Progenitor cell of endocrine pancreas (in vitro differentiated cells): ENCODE results near the gene OGFOD2. TPM values are rescaled to one million over a fixed set of nuclear protein-coding genes. Genes with fewer than 3 reads are reported as not detected.

Source experiments
- DNase-seq: peaks from one replicate; pipeline ENCODE4 v3.0.0; 2021; ENCODE audit warnings: low spot score; ENCODE audit not compliant: unreplicated experiment
- H3K27ac Mint-ChIP-seq: 2 replicates; pipeline ENCODE4 v1.8.0; 2021; ENCODE audit warnings: mild to moderate bottlenecking, moderate library complexity, mixed read lengths
- H3K27me3 Mint-ChIP-seq: 2 replicates; pipeline ENCODE4 v1.8.0; 2021; ENCODE audit warnings: mixed read lengths
- H3K36me3 Mint-ChIP-seq: 2 replicates; pipeline ENCODE4 v1.8.0; 2022; ENCODE audit warnings: mixed read lengths; ENCODE audit not compliant: insufficient read depth
- H3K4me1 Mint-ChIP-seq: 2 replicates; pipeline ENCODE4 v1.8.0; 2021; ENCODE audit warnings: low read depth, mixed read lengths
- H3K4me3 Mint-ChIP-seq: 2 replicates; pipeline ENCODE4 v1.8.0; 2021; ENCODE audit warnings: low read depth, mild to moderate bottlenecking, moderate library complexity, mixed read lengths
- H3K9me3 Mint-ChIP-seq: 2 replicates; pipeline ENCODE4 v1.8.0; 2021; ENCODE audit warnings: low read depth, mixed read lengths
- total RNA-seq: library from RNA; stranded (reverse); gene quantifications from 2 replicates; pipeline ENCODE4 v1.2.1, GENCODE V29; 2021
- TF ChIP-seq, protein P1 (sequence below): fragments of 200-600 bp; sonication (generic); IDR thresholded peaks from one replicate; pipeline ENCODE4 v1.5.0; 2021; ENCODE audit warnings: antibody characterized with exemption, mild to moderate bottlenecking; ENCODE audit not compliant: unreplicated experiment

Gene OGFOD2
- total RNA-seq, 1 donor from 2014 or later, result 16.1 TPM

DNA sequence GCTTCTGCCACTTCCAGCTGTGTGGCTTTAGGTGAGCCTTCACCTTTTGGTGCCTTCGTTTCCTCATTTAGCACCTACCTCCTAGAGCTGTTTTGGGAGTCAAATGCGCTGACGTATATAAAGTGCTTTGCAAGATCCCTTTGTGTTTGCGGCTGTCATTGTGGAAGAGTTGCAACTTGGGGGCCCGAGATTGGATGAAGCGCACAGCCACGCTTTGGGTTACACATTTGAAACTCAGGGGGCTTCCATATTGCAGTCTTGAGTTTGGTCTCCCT, 4.8 kb downstream of the OGFOD2 start:
- TF ChIP-seq, protein P1, sequence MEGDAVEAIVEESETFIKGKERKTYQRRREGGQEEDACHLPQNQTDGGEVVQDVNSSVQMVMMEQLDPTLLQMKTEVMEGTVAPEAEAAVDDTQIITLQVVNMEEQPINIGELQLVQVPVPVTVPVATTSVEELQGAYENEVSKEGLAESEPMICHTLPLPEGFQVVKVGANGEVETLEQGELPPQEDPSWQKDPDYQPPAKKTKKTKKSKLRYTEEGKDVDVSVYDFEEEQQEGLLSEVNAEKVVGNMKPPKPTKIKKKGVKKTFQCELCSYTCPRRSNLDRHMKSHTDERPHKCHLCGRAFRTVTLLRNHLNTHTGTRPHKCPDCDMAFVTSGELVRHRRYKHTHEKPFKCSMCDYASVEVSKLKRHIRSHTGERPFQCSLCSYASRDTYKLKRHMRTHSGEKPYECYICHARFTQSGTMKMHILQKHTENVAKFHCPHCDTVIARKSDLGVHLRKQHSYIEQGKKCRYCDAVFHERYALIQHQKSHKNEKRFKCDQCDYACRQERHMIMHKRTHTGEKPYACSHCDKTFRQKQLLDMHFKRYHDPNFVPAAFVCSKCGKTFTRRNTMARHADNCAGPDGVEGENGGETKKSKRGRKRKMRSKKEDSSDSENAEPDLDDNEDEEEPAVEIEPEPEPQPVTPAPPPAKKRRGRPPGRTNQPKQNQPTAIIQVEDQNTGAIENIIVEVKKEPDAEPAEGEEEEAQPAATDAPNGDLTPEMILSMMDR, result no peak

GRCh38 chr12:122980183-122981035, 5.4 kb downstream of the OGFOD2 start, which contains the start of gene ARL6IP4:
ARL6IP4 (plus strand) TSS chr12:122980681; CDS start chr12:122981140, 459 bp downstream.
- DNase-seq, result peak; percentile 37
- H3K9me3 Mint-ChIP-seq, result no peaks in the 10 kb centered on the region
- H3K4me1 Mint-ChIP-seq, result peaks cover 21% of the 10 kb centered on the region
- H3K27me3 Mint-ChIP-seq, result no peaks in the 10 kb centered on the region
- peak within 1 kb of the TSS; percentile 85 for H3K4me3 Mint-ChIP-seq
- no peaks in the 10 kb centered on the region for H3K36me3 Mint-ChIP-seq
- peak within 1 kb of the TSS; percentile 95 for H3K27ac Mint-ChIP-seq
- TF ChIP-seq, protein P1, result peak; percentile 37

More for the DNA sequence above, 4.8 kb downstream of the OGFOD2 start:
- H3K4me3 Mint-ChIP-seq, result peak overlapping the region; percentile 85
- no peaks in the 10 kb centered on the region for H3K9me3 Mint-ChIP-seq
- DNase-seq, result no peak
- H3K27me3 Mint-ChIP-seq, result no peaks in the 10 kb centered on the region
- H3K4me1 Mint-ChIP-seq, result peaks cover 21% of the 10 kb centered on the region
- peak overlapping the region; percentile 95 for H3K27ac Mint-ChIP-seq
- no peaks in the 10 kb centered on the region for H3K36me3 Mint-ChIP-seq

DNA sequence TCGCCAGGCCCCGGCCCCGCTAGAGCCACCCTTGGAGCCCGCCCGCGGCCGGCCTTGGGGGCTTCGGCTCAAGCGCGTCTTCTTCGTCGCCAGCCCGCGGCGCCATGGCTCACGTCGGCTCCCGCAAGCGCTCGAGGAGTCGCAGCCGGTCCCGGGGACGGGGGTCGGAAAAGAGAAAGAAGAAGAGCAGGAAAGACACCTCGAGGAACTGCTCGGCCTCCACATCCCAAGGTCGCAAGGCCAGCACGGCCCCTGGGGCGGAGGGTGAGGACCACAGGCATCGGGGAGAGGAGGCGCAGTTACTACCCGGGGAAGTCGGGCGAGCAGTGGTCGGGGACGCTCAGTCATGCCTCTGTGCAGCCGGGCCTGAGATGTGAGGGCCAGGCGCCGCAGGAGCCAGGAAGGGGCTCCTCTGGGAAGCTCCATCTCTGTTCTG, 6.0 kb downstream of the OGFOD2 start:
- peak overlapping the region; percentile 73 for H3K27ac Mint-ChIP-seq
- H3K36me3 Mint-ChIP-seq, result no peaks in the 10 kb centered on the region
- H3K27me3 Mint-ChIP-seq, result no peaks in the 10 kb centered on the region
- peak overlapping the region; percentile 85 for H3K4me3 Mint-ChIP-seq
- peaks cover 16% of the 10 kb centered on the region for H3K4me1 Mint-ChIP-seq
- DNase-seq, result no peak
- no peaks in the 10 kb centered on the region for H3K9me3 Mint-ChIP-seq
- TF ChIP-seq, protein P1, result no peak

- Mint-ChIP-seq H3K4me1 (peaks cover 15% of the 10 kb centered on the region), H3K27me3 (no peaks in the 10 kb centered on the region), H3K9me3 (no peaks in the 10 kb centered on the region), H3K27ac (no peak overlapping the region), H3K4me3 (peak overlapping the region; percentile 85), H3K36me3 (no peaks in the 10 kb centered on the region)
- TF ChIP-seq, protein P1, result no peak
- DNase-seq, result no peak
Measured at GRCh38 chr12:122981587-122982476, 6.8 kb downstream of the OGFOD2 start.

GRCh38 chr12:122982477-122982815, 7.4 kb downstream of the OGFOD2 start:
- TF ChIP-seq, protein P1, result no peak
- Mint-ChIP-seq H3K4me3 (peak overlapping the region; percentile 60), H3K27me3 (no peaks in the 10 kb centered on the region), H3K9me3 (no peaks in the 10 kb centered on the region), H3K4me1 (peaks cover 15% of the 10 kb centered on the region), H3K27ac (no peak overlapping the region), H3K36me3 (no peaks in the 10 kb centered on the region)
- no peak for DNase-seq
